A549 (cell line): ENCODE data around the gene PIK3R4.

Experiments
- SREBF2 ChIP-seq: fragments of 450-650 bp; IDR thresholded peaks from 2 replicates; pipeline ENCODE4 v1.6.1; 2014; ENCODE audit warnings: mild to moderate bottlenecking, moderate library complexity
- TF ChIP-seq, protein P1 (sequence below): fragments of 450-650 bp; IDR thresholded peaks from 2 replicates; pipeline ENCODE4 v1.6.1; 2014; ENCODE audit warnings: antibody characterized with exemption

DNA sequence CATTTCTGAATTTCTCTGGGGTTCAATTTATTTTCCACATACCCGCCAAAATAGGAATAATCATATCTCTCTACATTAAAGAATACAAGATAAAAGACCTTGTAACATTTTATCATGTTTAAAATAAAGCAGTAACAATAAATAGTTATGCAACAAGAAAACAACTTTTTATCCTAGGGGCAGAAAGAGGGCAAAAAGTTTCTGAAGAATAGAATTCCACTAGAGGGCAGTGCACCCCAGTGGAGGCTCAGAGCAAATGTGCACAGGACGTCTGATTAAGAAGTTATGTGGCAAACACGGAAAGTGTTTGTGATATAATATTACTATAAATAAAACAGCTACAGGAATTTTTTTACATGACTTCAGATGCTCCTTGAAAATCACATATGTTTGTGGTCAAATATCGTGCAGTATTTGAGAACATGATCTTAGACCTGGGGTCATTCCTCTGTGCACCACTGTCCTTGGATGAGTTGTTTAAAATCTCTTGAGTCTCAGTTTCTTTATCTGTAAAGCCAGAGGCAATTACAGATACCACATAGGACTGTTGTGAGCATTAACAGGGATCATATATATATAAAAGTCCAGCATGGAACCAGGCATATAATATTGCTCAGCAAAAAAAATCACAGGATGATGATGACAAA, 13.2 kb upstream of the PIK3R4 start:
- TF ChIP-seq, protein P1, sequence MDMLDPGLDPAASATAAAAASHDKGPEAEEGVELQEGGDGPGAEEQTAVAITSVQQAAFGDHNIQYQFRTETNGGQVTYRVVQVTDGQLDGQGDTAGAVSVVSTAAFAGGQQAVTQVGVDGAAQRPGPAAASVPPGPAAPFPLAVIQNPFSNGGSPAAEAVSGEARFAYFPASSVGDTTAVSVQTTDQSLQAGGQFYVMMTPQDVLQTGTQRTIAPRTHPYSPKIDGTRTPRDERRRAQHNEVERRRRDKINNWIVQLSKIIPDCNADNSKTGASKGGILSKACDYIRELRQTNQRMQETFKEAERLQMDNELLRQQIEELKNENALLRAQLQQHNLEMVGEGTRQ: no peak
- TF ChIP-seq SREBF2: no peak
